Astrocyte (in vitro differentiated cells and primary cell): ENCODE measurements around the gene TTC23. TPM values are rescaled to one million over a fixed set of nuclear protein-coding genes. Genes with fewer than 3 reads are reported as not detected.

Source experiments
- DNase-seq: peaks from one replicate; pipeline ENCODE4 v3.0.0-alpha.2; 2010; ENCODE audit warnings: low read depth
- FAIRE-seq: peaks from 2 replicates; lab custom pipeline; 2011; peaks lifted over from hg19 to GRCh38; lab: Jason Lieb, UNC
- H2AFZ ChIP-seq: 2 replicates; pipeline ENCODE4 v1.6.0; 2012; ENCODE audit warnings: low read depth, low read length, inconsistent platforms
- H3K27ac ChIP-seq: 2 replicates; pipeline ENCODE4 v1.5.1; 2011; ENCODE audit warnings: low read depth, low read length, inconsistent platforms
- H3K27me3 ChIP-seq: 2 replicates; pipeline ENCODE4 v1.6.0; 2011; ENCODE audit warnings: low read length, inconsistent platforms; ENCODE audit not compliant: insufficient read depth
- H3K36me3 ChIP-seq: 2 replicates; pipeline ENCODE4 v1.5.1; 2011; ENCODE audit warnings: low read length, inconsistent platforms; ENCODE audit not compliant: insufficient read depth
- H3K4me1 ChIP-seq: 2 replicates; pipeline ENCODE4 v1.5.1; 2011; ENCODE audit warnings: low read length, inconsistent platforms; ENCODE audit not compliant: insufficient read depth
- H3K4me2 ChIP-seq: 2 replicates; pipeline ENCODE4 v1.6.0; 2012; ENCODE audit warnings: low read length, inconsistent platforms
- H3K4me3 ChIP-seq: 2 replicates; pipeline ENCODE4 v1.5.1; 2011; ENCODE audit warnings: low read depth, mild to moderate bottlenecking, low read length, inconsistent platforms; ENCODE audit not compliant: insufficient read depth
- H3K79me2 ChIP-seq: 2 replicates; pipeline ENCODE4 v1.6.0; 2012; ENCODE audit warnings: mild to moderate bottlenecking, low read length, inconsistent platforms; ENCODE audit not compliant: insufficient read depth
- H3K9ac ChIP-seq: 2 replicates; pipeline ENCODE4 v1.6.0; 2012; ENCODE audit warnings: mild to moderate bottlenecking, low read length, inconsistent platforms
- H3K9me3 ChIP-seq: 2 replicates; pipeline ENCODE4 v1.5.1; 2012; ENCODE audit warnings: low read depth, mild to moderate bottlenecking, low read length, inconsistent platforms; ENCODE audit not compliant: insufficient read depth
- H4K20me1 ChIP-seq: 2 replicates; pipeline ENCODE4 v1.6.0; 2012; ENCODE audit warnings: low read length, inconsistent platforms; ENCODE audit not compliant: insufficient read depth
- H3K27ac Mint-ChIP-seq: one replicate; pipeline ENCODE4 v1.8.0; 2021; ENCODE audit warnings: mild to moderate bottlenecking, mixed read lengths; ENCODE audit not compliant: unreplicated experiment
- H3K27me3 Mint-ChIP-seq: one replicate; pipeline ENCODE4 v1.8.0; 2021; ENCODE audit warnings: low read depth, mixed read lengths; ENCODE audit not compliant: unreplicated experiment
- H3K36me3 Mint-ChIP-seq: one replicate; pipeline ENCODE4 v1.8.0; 2021; ENCODE audit warnings: low read depth, mixed read lengths; ENCODE audit not compliant: unreplicated experiment
- H3K4me1 Mint-ChIP-seq: one replicate; pipeline ENCODE4 v1.8.0; 2021; ENCODE audit warnings: low read depth, mixed read lengths; ENCODE audit not compliant: unreplicated experiment
- H3K4me3 Mint-ChIP-seq: one replicate; pipeline ENCODE4 v1.8.0; 2021; ENCODE audit warnings: mild to moderate bottlenecking, moderate library complexity, mixed read lengths; ENCODE audit not compliant: unreplicated experiment
- H3K9me3 Mint-ChIP-seq: one replicate; pipeline ENCODE4 v1.8.0; 2021; ENCODE audit warnings: mild to moderate bottlenecking, mixed read lengths; ENCODE audit not compliant: unreplicated experiment
- CTCF ChIP-seq: IDR thresholded peaks from 2 replicates; pipeline ENCODE4 v1.5.1; 2011; ENCODE audit warnings: low read depth, mild to moderate bottlenecking, inconsistent platforms, low read length, moderate library complexity; ENCODE audit not compliant: insufficient read depth
- EZH2 ChIP-seq: IDR thresholded peaks from 2 replicates; pipeline ENCODE4 v1.6.1; 2012; ENCODE audit warnings: mild to moderate bottlenecking, low read length, inconsistent platforms; ENCODE audit not compliant: insufficient read depth
- total RNA-seq: library from RNA; stranded (reverse); gene quantifications from 2 replicates; pipeline ENCODE4 v1.2.1, GENCODE V29; 2021

TTC23 gene
- total RNA-seq, 1 donor from 2014 or later, result 20.2 TPM

GRCh38 chr15:99230867-99231266, 18.5 kb downstream of the TTC23 start:
- Histone ChIP-seq H3K9ac (no peak overlapping the region), H3K79me2 (peaks cover 2% of the 10 kb centered on the region), H3K27me3 (no peaks in the 10 kb centered on the region), H3K4me2 (no peak overlapping the region), H3K4me3 (no peak overlapping the region), H3K27ac (no peak overlapping the region), H3K9me3 (no peaks in the 10 kb centered on the region), H3K36me3 (peaks cover 10% of the 10 kb centered on the region), H3K4me1 (no peaks in the 10 kb centered on the region), H4K20me1 (no peaks in the 10 kb centered on the region), H2AFZ (no peak overlapping the region)
- H3K9me3 Mint-ChIP-seq, result no peaks in the 10 kb centered on the region
- H3K4me1 Mint-ChIP-seq, result no peaks in the 10 kb centered on the region
- FAIRE-seq (no peak), DNase-seq (no peak)
- no peak for TF ChIP-seq EZH2
- no peak for TF ChIP-seq CTCF
- H3K36me3 Mint-ChIP-seq, result peaks cover 11% of the 10 kb centered on the region
- no peak overlapping the region for H3K27ac Mint-ChIP-seq
- H3K27me3 Mint-ChIP-seq, result no peaks in the 10 kb centered on the region
- no peak overlapping the region for H3K4me3 Mint-ChIP-seq

- DNase-seq (no peak), FAIRE-seq (peak; percentile 32)
- peaks cover 6% of the 10 kb centered on the region for H3K4me1 Mint-ChIP-seq
- Histone ChIP-seq H3K27me3 (no peaks in the 10 kb centered on the region), H3K4me2 (no peak overlapping the region), H3K9me3 (no peaks in the 10 kb centered on the region), H3K27ac (no peak overlapping the region), H3K4me3 (no peak overlapping the region), H3K9ac (no peak overlapping the region), H3K79me2 (peaks cover 2% of the 10 kb centered on the region), H4K20me1 (no peaks in the 10 kb centered on the region), H2AFZ (no peak overlapping the region), H3K36me3 (peaks cover 15% of the 10 kb centered on the region), H3K4me1 (no peaks in the 10 kb centered on the region)
- no peak for TF ChIP-seq EZH2
- H3K4me3 Mint-ChIP-seq, result no peak overlapping the region
- H3K27ac Mint-ChIP-seq, result no peak overlapping the region
- peaks cover 14% of the 10 kb centered on the region for H3K36me3 Mint-ChIP-seq
- H3K27me3 Mint-ChIP-seq, result no peaks in the 10 kb centered on the region
- no peaks in the 10 kb centered on the region for H3K9me3 Mint-ChIP-seq
These were observed 21.1 kb downstream of the TTC23 start for GRCh38 chr15:99228120-99228770.

- H3K36me3 ChIP-seq, result peaks cover 16% of the 10 kb centered on the region
- no peaks in the 10 kb centered on the region for H4K20me1 ChIP-seq
- peaks cover 6% of the 10 kb centered on the region for H3K4me1 Mint-ChIP-seq
- H3K27me3 Mint-ChIP-seq, result no peaks in the 10 kb centered on the region
- H3K4me3 ChIP-seq, result no peak overlapping the region
- H3K4me3 Mint-ChIP-seq, result no peak overlapping the region
- H3K9me3 Mint-ChIP-seq, result no peaks in the 10 kb centered on the region
- no peak overlapping the region for H2AFZ ChIP-seq
- H3K27me3 ChIP-seq, result no peaks in the 10 kb centered on the region
- DNase-seq (no peak), FAIRE-seq (no peak)
- peaks cover 2% of the 10 kb centered on the region for H3K79me2 ChIP-seq
- TF ChIP-seq CTCF (no peak), EZH2 (no peak)
- H3K27ac Mint-ChIP-seq, result no peak overlapping the region
- no peaks in the 10 kb centered on the region for H3K4me1 ChIP-seq
- H3K9me3 ChIP-seq, result no peaks in the 10 kb centered on the region
- H3K27ac ChIP-seq, result no peak overlapping the region
- H3K4me2 ChIP-seq, result no peak overlapping the region
- H3K36me3 Mint-ChIP-seq, result peaks cover 16% of the 10 kb centered on the region
- no peak overlapping the region for H3K9ac ChIP-seq
These were observed 22.6 kb downstream of the TTC23 start for GRCh38 chr15:99226802-99227201.
